Pancreas (tissue), 10 donors: Measurements from ENCODE around the gene MEA1. TPM values are rescaled to one million over a fixed set of nuclear protein-coding genes. Genes with fewer than 3 reads are reported as not detected.

Source experiments
- ATAC-seq, 4 donors: fragments of 200-7000 bp; cut with Tn5 transposase; one replicate each; pipeline versions ENCODE4 v1.8.0 to v1.9.1; 2020; ENCODE audit warnings: mild to moderate bottlenecking in 4 of 4, moderate library complexity in 4 of 4
- DNase-seq, 6 donors: peaks; one replicate each; pipeline ENCODE4 v3.0.0-alpha.2; 2020
- FAIRE-seq: peaks from 2 replicates; lab custom pipeline; 2012; peaks lifted over from hg19 to GRCh38; lab: Jason Lieb, UNC
- H3K27ac ChIP-seq, 4 donors: fragments of 200-600 bp; sonication (generic); 1 replicate in 3 of 4; 2 replicates in 1 of 4; pipeline versions ENCODE4 v1.5.0 to v1.8.0; 2020
- H3K27me3 ChIP-seq, 4 donors: fragments of 200-600 bp; one replicate each; pipeline ENCODE4 v1.8.0; 2021
- H3K36me3 ChIP-seq, 3 donors: fragments of 200-600 bp; sonication (generic) in 1 of 3; one replicate each; pipeline versions ENCODE4 v1.5.0 to v1.8.0; 2020 to 2021
- H3K4me1 ChIP-seq, 3 donors: fragments of 200-600 bp; one replicate each; pipeline ENCODE4 v1.8.0; 2021
- H3K4me3 ChIP-seq, 4 donors: fragments of 200-600 bp; sonication (generic) in 2 of 4; one replicate each; pipeline versions ENCODE4 v1.5.0 to v1.8.0; 2020 to 2021
- H3K9me3 ChIP-seq, 4 donors: fragments of 200-600 bp; one replicate each; pipeline ENCODE4 v1.8.0; 2021
- WGBS, 2 donors: extraction: QIAGEN DNeasy Blood & Tissue Kit; methylation state at CpG; one replicate each; pipeline ENCODE4 v1.1.7; 2013; 5-methylcytosine and 5-hydroxymethylcytosine counted together
- intact Hi-C, 3 donors: fragments of 100-400 bp; cut with DNase I; formaldehyde crosslinking; loops; one replicate each; pipeline versions ENCODE4 v1.11.1 to v1.14.2; 2022
- polyA plus RNA-seq, 2 donors: library from polyadenylated mRNA; stranded (reverse); fragments of 200-250 nt; gene quantifications; one replicate each; pipeline ENCODE4 v1.2.3, GENCODE V29; 2013
- total RNA-seq, 6 donors: library from RNA; stranded (reverse); fragmentation: NEBNext Ultra II Directional in 4 of 6; extraction: Animal tissue kit (Norgen Biotek cat#: 25700) in 4 of 6; gene quantifications; one replicate each; pipeline versions ENCODE4 v1.2.1 to v1.2.4, GENCODE V29; 2021 to 2023
- TF ChIP-seq, protein P1 (sequence below), 4 donors: fragments of 200-600 bp; sonication (generic) in 3 of 4; IDR thresholded peaks; one replicate each; pipeline versions ENCODE4 v1.5.0 to v1.8.0; 2021; ENCODE audit warnings: antibody characterized with exemption in 4 of 4
- donor health status: healthy with polysubstance abuse.
- donor health status: DM: no; HTN: no; CAD: no; lungs with moderate emphysema.
- donor health status: DM: no; HTN: no; CAD: no.
- donor health status: control.
- donor health status: control.
- donor health status: Bipolar disorder and iron deficiency.
- donor health status: DM: yes; HTN: yes; CAD: no.
- donor health status: DM: no; HTN: no; CAD: no.
- donor health status: DM: no; HTN: no; CAD: no.
- donor health status: DM: yes; HTN: yes; CAD: no.

MEA1 gene
- total and polyA plus RNA-seq, 8 donors = 16.5 to 48.7 (median 24.6) TPM

DNA sequence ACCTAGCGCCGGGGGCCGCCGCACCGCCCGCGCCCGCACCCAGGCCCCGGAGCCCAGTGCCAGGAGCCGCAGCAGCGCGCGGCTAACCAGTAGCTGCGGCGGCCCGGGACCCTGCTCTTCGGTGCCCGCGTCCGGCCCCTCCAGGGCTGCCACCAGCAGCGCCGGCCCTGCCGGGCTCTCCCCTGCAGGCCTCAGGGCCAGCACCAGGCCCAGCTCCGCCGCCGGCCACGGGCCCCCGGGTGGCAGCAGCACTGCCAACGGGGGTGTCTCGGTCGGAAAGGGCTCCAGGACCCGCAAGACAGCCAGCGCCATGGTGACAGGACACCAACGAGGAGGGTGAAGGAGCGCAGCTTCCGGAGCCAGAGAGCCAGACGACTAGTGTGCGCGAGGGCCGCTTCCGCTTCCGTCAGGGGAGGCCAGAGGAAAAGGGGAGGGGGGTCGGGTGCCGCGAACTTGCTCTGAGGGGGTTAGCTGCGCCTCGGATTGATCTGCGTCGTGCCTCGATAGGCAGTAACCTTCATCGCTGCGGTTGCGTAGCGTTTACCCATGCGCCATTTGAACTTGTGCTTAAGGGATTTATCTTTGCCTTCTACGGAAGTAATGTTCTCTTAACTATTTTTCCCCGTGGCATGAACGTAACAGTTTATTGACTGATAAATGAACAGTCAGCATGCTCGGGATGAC, 34.8 kb downstream of the MEA1 start, which contains the start of gene PEX6:
PEX6 (minus strand) TSS at position 343 of the 684 bp plus-strand sequence; CDS start at position 312, 31 bp downstream.
- TF ChIP-seq, protein P1, sequence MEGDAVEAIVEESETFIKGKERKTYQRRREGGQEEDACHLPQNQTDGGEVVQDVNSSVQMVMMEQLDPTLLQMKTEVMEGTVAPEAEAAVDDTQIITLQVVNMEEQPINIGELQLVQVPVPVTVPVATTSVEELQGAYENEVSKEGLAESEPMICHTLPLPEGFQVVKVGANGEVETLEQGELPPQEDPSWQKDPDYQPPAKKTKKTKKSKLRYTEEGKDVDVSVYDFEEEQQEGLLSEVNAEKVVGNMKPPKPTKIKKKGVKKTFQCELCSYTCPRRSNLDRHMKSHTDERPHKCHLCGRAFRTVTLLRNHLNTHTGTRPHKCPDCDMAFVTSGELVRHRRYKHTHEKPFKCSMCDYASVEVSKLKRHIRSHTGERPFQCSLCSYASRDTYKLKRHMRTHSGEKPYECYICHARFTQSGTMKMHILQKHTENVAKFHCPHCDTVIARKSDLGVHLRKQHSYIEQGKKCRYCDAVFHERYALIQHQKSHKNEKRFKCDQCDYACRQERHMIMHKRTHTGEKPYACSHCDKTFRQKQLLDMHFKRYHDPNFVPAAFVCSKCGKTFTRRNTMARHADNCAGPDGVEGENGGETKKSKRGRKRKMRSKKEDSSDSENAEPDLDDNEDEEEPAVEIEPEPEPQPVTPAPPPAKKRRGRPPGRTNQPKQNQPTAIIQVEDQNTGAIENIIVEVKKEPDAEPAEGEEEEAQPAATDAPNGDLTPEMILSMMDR (IDR thresholded peaks at IDR 0.05) = no peak
- DNase-seq (peak; percentile 86 to 96 (median 89)), FAIRE-seq (no peak), ATAC-seq (peak; percentile 92 to 95 (median 94))
- Histone ChIP-seq H3K36me3 (no peaks in the 10 kb centered on the region), H3K4me1 (peaks cover 0 to 22% (median 0%) of the 10 kb centered on the region in 3 donors), H3K27ac (peak within 1 kb of the TSS; percentile 70 to 91 (median 74)), H3K27me3 (no peaks in the 10 kb centered on the region), H3K4me3 (peak within 1 kb of the TSS; percentile 70 to 95 (median 84)), H3K9me3 (no peaks in the 10 kb centered on the region)
- WGBS, 2 donors = 0 to 1% methylated on average over 56 to 59 of the region's 59 CpGs
- intact Hi-C loops = no loop called here

DNA sequence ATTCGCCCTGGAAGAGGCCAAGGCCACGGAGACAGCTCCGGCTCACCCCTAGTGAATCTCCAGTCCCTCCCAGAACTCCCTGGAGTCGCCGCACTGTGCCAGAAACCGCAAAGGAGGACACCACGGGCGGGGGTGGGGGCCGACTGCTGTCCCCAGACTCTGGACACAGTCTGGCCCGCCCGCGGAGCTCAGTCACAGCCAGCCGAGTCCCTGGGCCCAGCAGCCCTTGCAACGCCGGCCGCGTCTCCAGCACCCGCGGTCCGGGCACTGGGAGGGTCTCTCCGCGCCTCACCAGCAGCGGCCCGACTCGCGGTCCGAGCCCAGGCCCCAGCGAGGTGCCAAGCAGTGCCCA, 35.3 kb downstream of the MEA1 start:
- Histone ChIP-seq H3K27me3 (no peaks in the 10 kb centered on the region), H3K4me3 (peak overlapping the region; percentile 70 to 95 (median 84)), H3K36me3 (no peaks in the 10 kb centered on the region), H3K9me3 (no peaks in the 10 kb centered on the region), H3K27ac (peak overlapping the region; percentile 70 to 91 (median 74)), H3K4me1 (peaks cover 0 to 22% (median 0%) of the 10 kb centered on the region in 3 donors)
- FAIRE-seq = no peak
- peak in 3 of 4 donors; percentile 16 to 40 (median 36) for ATAC-seq
- TF ChIP-seq, protein P1 (IDR thresholded peaks at IDR 0.05) = no peak
- 0 to 1% methylated on average over 12 to 28 of the region's 28 CpGs for WGBS, 2 donors
- peak in 4 of 6 donors; percentile 41 to 88 (median 68) for DNase-seq
- intact Hi-C loops = no loop called here

GRCh38 chr6:42974919-42975505, 38.7 kb downstream of the MEA1 start:
- Histone ChIP-seq H3K36me3 (no peaks in the 10 kb centered on the region), H3K9me3 (no peaks in the 10 kb centered on the region), H3K27me3 (no peaks in the 10 kb centered on the region), H3K4me1 (peaks cover 0 to 21% (median 0%) of the 10 kb centered on the region in 3 donors), H3K27ac (no peak overlapping the region), H3K4me3 (no peak overlapping the region)
- DNase-seq (no peak), FAIRE-seq (no peak), ATAC-seq (no peak)
- WGBS, 2 donors = 69 to 74% methylated on average over 5 of the region's 5 CpGs
- TF ChIP-seq, protein P1 (IDR thresholded peaks at IDR 0.05) = no peak
- intact Hi-C loops = no loop called here

DNA sequence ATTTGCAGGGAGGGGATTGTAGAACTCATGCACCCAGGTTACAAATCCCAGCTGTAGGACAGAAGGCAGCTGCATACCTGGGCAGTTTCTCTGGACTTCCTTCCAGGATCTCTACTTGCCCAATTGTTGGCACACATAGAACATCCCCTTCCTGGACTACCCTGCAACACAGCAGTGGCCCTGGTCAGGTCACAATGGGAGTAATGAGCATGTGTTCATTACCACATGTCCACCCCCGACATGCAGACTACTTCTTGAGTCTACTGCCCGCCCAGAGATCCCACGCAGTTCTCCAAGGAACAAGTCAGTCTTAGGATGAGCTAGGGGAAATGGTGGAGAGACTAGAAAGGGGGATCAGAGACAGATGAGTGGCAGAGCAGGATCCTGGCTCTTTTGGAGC, 39.8 kb downstream of the MEA1 start:
- Histone ChIP-seq H3K27ac (no peak overlapping the region), H3K9me3 (no peaks in the 10 kb centered on the region), H3K27me3 (no peaks in the 10 kb centered on the region), H3K4me3 (no peak overlapping the region), H3K4me1 (peaks cover 0 to 15% (median 0%) of the 10 kb centered on the region in 3 donors), H3K36me3 (no peaks in the 10 kb centered on the region)
- DNase-seq (no peak), FAIRE-seq (no peak), ATAC-seq (no peak)
- intact Hi-C loops = no loop called here
- WGBS, 2 donors = 89 to 95% methylated on average over 3 of the region's 3 CpGs
- TF ChIP-seq, protein P1 (IDR thresholded peaks at IDR 0.05) = no peak
